B cell (primary cell): ENCODE results near the gene PSMG4. TPM values are rescaled to one million over a fixed set of nuclear protein-coding genes. Genes with fewer than 3 reads are reported as not detected.

Experiments used
- ATAC-seq: fragments of 200-7000 bp; cut with Tn5 transposase; one replicate; pipeline ENCODE4 v1.10.0; 2021; ENCODE audit warnings: low read depth, mild to moderate bottlenecking, moderate number of reproducible peaks, moderate library complexity
- CTCF ChIA-PET: fragments of 350-600 bp; sonication (Branson Sonifier 250); formaldehyde crosslinking; loops from one replicate; lab custom pipeline; 2021; ENCODE audit warnings: antibody characterized with exemption, inconsistent platforms; lab: Charles Lee
- POLR2A ChIA-PET: fragments of 350-600 bp; sonication (Branson Sonifier 250); formaldehyde crosslinking; loops from one replicate; lab custom pipeline; 2021; ENCODE audit warnings: antibody characterized with exemption; lab: Charles Lee
- DNase-seq: peaks from one replicate; pipeline ENCODE4 v3.0.0; 2013
- H2AFZ ChIP-seq: 2 replicates; pipeline ENCODE4 v1.6.1; 2012; ENCODE audit warnings: mild to moderate bottlenecking, low read depth, low read length; ENCODE audit not compliant: insufficient read depth, poor library complexity, severe bottlenecking
- H3K27ac ChIP-seq, 2 donors: 1 replicate in 1 of 2; 2 replicates in 1 of 2; pipeline ENCODE4 v1.5.1; 2012 to 2013; ENCODE audit warnings: low read length in 2 of 2, mild to moderate bottlenecking in 2 of 2, moderate library complexity in 1 of 2
- H3K27me3 ChIP-seq, 4 experiments: fragments of 200-600 bp in 1 of 4; sonication (generic) in 1 of 4; replicated peaks in 1 of 4; 1 replicate in 2 of 4; 2 replicates in 2 of 4; pipeline versions ENCODE4 v1.6.1 to v1.7.0; 2013 to 2016; ENCODE audit warnings: low read length in 3 of 4, mild to moderate bottlenecking in 2 of 4, mixed read lengths in 1 of 4, moderate library complexity in 1 of 4; ENCODE audit not compliant: insufficient read depth in 4 of 4, control insufficient read depth in 3 of 4; ENCODE audit errors: control extremely low read depth in 1 of 4
- H3K36me3 ChIP-seq, 2 experiments: replicated peaks in 1 of 2; 1 replicate in 1 of 2; 2 replicates in 1 of 2; pipeline versions ENCODE4 v1.6.1 to v1.7.1; 2013; ENCODE audit warnings: low read length in 1 of 2; ENCODE audit not compliant: insufficient read depth in 2 of 2, control insufficient read depth in 1 of 2; ENCODE audit errors: control extremely low read depth in 1 of 2, extremely low read depth in 1 of 2
- H3K4me1 ChIP-seq, 2 donors: fragments of 200-600 bp in 1 of 2; sonication (generic) in 1 of 2; 1 replicate in 1 of 2; 2 replicates in 1 of 2; pipeline versions ENCODE4 v1.5.1 to v1.6.1; 2013 to 2017; ENCODE audit warnings: low read length in 2 of 2; ENCODE audit not compliant: control insufficient read depth in 2 of 2, insufficient read depth in 2 of 2
- H3K4me2 ChIP-seq: replicated peaks from 2 replicates; pipeline ENCODE3; 2012; ENCODE audit warnings: mild to moderate bottlenecking, low read depth, low read length; ENCODE audit not compliant: poor library complexity, severe bottlenecking
- H3K4me3 ChIP-seq, 5 experiments: fragments of 200-600 bp in 1 of 5; sonication (generic) in 1 of 5; 1 replicate in 3 of 5; 2 replicates in 2 of 5; pipeline versions ENCODE4 v1.5.1 to v1.7.0; 2011 to 2016; ENCODE audit warnings: low read length in 4 of 5, mild to moderate bottlenecking in 4 of 5, low read depth in 2 of 5, control low read depth in 1 of 5, moderate library complexity in 1 of 5; ENCODE audit not compliant: insufficient read depth in 1 of 5; ENCODE audit errors: control extremely low read depth in 1 of 5, extremely low read depth in 1 of 5
- H3K79me2 ChIP-seq: fragments of 200-600 bp; sonication (generic); one replicate; pipeline ENCODE4 v1.6.0; 2016; ENCODE audit warnings: low read length; ENCODE audit not compliant: control insufficient read depth, insufficient read depth
- H3K9ac ChIP-seq: fragments of 200-600 bp; sonication (generic); 2 replicates; pipeline ENCODE4 v1.6.1; 2017; ENCODE audit warnings: mild to moderate bottlenecking, low read length, moderate library complexity
- H3K9me3 ChIP-seq, 3 donors: one replicate each; pipeline versions ENCODE4 v1.6.1 to v1.7.1; 2013; ENCODE audit warnings: low read length in 2 of 3; ENCODE audit not compliant: control insufficient read depth in 2 of 3, insufficient read depth in 1 of 3; ENCODE audit errors: control extremely low read depth in 1 of 3
- H4K20me1 ChIP-seq: 2 replicates; pipeline ENCODE4 v1.6.0; 2012; ENCODE audit warnings: mild to moderate bottlenecking, low read length; ENCODE audit not compliant: insufficient read depth, control insufficient read depth, poor library complexity, severe bottlenecking
- H3K27ac Mint-ChIP-seq: one replicate; pipeline ENCODE4 v1.8.0; 2021; ENCODE audit warnings: mixed read lengths
- H3K27me3 Mint-ChIP-seq: one replicate; pipeline ENCODE4 v1.8.0; 2021; ENCODE audit warnings: mixed read lengths
- H3K4me1 Mint-ChIP-seq: one replicate; pipeline ENCODE4 v1.8.0; 2021; ENCODE audit warnings: mixed read lengths
- H3K4me3 Mint-ChIP-seq: one replicate; pipeline ENCODE4 v1.8.0; 2021; ENCODE audit warnings: mixed read lengths
- H3K9me3 Mint-ChIP-seq: one replicate; pipeline ENCODE4 v1.8.0; 2022; ENCODE audit warnings: mixed read lengths; ENCODE audit not compliant: insufficient read depth
- CTCF ChIP-seq: fragments of 200-600 bp; IDR thresholded peaks from one replicate; pipeline ENCODE4 v1.8.0; 2022; ENCODE audit warnings: antibody characterized with exemption, mild to moderate bottlenecking
- EZH2 ChIP-seq: IDR thresholded peaks from 2 replicates; pipeline ENCODE4 v1.6.1; 2012; ENCODE audit warnings: borderline replicate concordance, low read depth, mild to moderate bottlenecking, moderate library complexity, low read length; ENCODE audit not compliant: insufficient read depth, poor library complexity, severe bottlenecking
- WGBS: methylation state at CpG from one replicate; pipeline ENCODE4 v1.1.5; 2013; ENCODE audit warnings: missing lambda C conversion rate; ENCODE audit not compliant: insufficient coverage; 5-methylcytosine and 5-hydroxymethylcytosine counted together
- intact Hi-C: fragments of 100-400 bp; cut with micrococcal nuclease; formaldehyde crosslinking; loops from one replicate; pipeline ENCODE4 v1.10.0; 2022
- polyA plus RNA-seq: library from polyadenylated mRNA; depleted of rRNA; stranded (reverse); fragments of >200 nt; gene quantifications from 2 replicates; pipeline ENCODE4 v1.2.3, GENCODE V29; 2012
- total RNA-seq, 2 donors: library from RNA; stranded (reverse); fragments of 120-200 nt in 1 of 2; gene quantifications; 1 replicate in 1 of 2; 2 replicates in 1 of 2; pipeline versions ENCODE4 v1.2.3 to v1.2.4, GENCODE V29; 2013 to 2022

The PSMG4 gene
- total and polyA plus RNA-seq, 2 donors (not counting 1 experiment from before 2014, with no cell fraction given): 31.9 to 42.4 TPM

GRCh38 chr6:3307436-3307835 lies 48.7 kb downstream of the PSMG4 start:
- H3K4me3 ChIP-seq: no peak overlapping the region
- H3K27me3 Mint-ChIP-seq: peaks cover 37% of the 10 kb centered on the region
- no peaks in the 10 kb centered on the region for H3K36me3 ChIP-seq
- H2AFZ ChIP-seq: no peak overlapping the region
- ATAC-seq (no peak), DNase-seq (no peak)
- H3K4me2 ChIP-seq: no peak overlapping the region
- no peaks in the 10 kb centered on the region for H3K4me1 ChIP-seq
- peaks cover 0 to 14% (median 0%) of the 10 kb centered on the region in 4 experiments for H3K27me3 ChIP-seq
- POLR2A ChIA-PET: no interaction called here
- H3K79me2 ChIP-seq: no peaks in the 10 kb centered on the region
- no peak overlapping the region for H3K4me3 Mint-ChIP-seq
- no peak overlapping the region for H3K27ac Mint-ChIP-seq
- intact Hi-C loops: no loop called here
- no peaks in the 10 kb centered on the region for H3K4me1 Mint-ChIP-seq
- WGBS: 95% methylated on average over 8 of the region's 12 CpGs
- H4K20me1 ChIP-seq: no peaks in the 10 kb centered on the region
- no peak overlapping the region for H3K27ac ChIP-seq
- H3K9ac ChIP-seq: no peak overlapping the region
- H3K9me3 ChIP-seq: peaks cover 0 to 15% (median 0%) of the 10 kb centered on the region in 3 donors
- CTCF ChIA-PET: no interaction called here
- TF ChIP-seq CTCF: no peak
- TF ChIP-seq EZH2: no peak
- H3K9me3 Mint-ChIP-seq: no peaks in the 10 kb centered on the region

- no peak overlapping the region for H3K27ac ChIP-seq
- intact Hi-C loops: no loop called here
- Mint-ChIP-seq H3K27ac (no peak overlapping the region), H3K9me3 (no peaks in the 10 kb centered on the region), H3K4me1 (no peaks in the 10 kb centered on the region), H3K27me3 (peaks cover 30% of the 10 kb centered on the region), H3K4me3 (no peak overlapping the region)
- no peak overlapping the region for H3K4me2 ChIP-seq
- WGBS: 85% methylated on average over 7 of the region's 10 CpGs
- H3K9ac ChIP-seq: no peak overlapping the region
- peaks cover 0 to 14% (median 0%) of the 10 kb centered on the region in 4 experiments for H3K27me3 ChIP-seq
- POLR2A ChIA-PET: no interaction called here
- no peak for ATAC-seq
- H3K9me3 ChIP-seq: peaks cover 0 to 15% (median 0%) of the 10 kb centered on the region in 3 donors
- no peak for TF ChIP-seq EZH2
- no peak for TF ChIP-seq CTCF
- no peaks in the 10 kb centered on the region for H4K20me1 ChIP-seq
- H2AFZ ChIP-seq: no peak overlapping the region
- CTCF ChIA-PET: no interaction called here
- no peaks in the 10 kb centered on the region for H3K4me1 ChIP-seq
- H3K79me2 ChIP-seq: no peaks in the 10 kb centered on the region
- DNase-seq: no peak
- H3K4me3 ChIP-seq: no peak overlapping the region
- no peaks in the 10 kb centered on the region for H3K36me3 ChIP-seq
Measured at GRCh38 chr6:3308106-3308505, 49.4 kb downstream of the PSMG4 start.
